Measurements from ENCODE around the gene TNFSF9.
"Not testable (repeated sequence)": the region's sequence is repeated elsewhere in the genome, so short reads cannot be mapped to it uniquely, and the experiment has no call there.

TNFSF9 gene

DNA sequence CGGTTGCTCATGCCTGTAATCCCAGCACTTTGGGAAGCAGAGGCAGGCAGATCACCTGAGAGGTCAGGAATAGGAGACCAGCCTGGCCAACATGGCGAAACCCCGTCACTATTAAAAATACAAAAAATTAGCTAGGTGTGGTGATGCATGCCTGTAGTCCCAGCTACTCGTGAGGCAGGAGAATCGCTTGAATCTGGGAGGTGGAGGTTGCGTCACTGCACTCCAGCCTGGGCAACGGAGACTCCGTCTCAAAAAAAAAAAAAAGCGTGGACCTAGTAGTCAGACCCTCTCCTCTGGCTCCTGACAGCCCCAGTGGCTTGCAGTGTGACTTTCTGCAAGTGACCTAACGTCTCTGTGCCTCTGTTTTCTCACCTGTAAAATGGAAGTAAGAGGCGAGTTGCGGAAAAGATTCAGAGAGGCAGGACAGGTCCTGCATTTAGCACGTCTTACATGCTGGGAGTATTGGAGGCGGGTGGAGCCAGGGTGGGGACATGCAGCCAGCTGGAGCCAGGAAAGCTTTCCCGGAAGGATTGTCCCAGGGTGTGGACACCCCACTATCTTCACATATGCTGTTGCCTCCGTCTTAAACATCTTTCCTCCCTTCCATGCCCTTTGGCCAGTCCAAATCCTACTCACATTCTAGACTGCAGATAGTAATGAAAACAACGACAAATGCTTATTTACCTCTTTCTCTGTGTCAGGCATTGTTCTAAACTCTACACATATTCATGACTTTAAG lies 31.6 kb upstream of the TNFSF9 start:
- H3K4me3 ChIP-seq (ENCODE audit: low read length) = no peak overlapping the region
- TF ChIP-seq ZNF274 (IDR thresholded peaks at IDR 0.05; ENCODE audit: low read depth, low read length) = no peak

DNA sequence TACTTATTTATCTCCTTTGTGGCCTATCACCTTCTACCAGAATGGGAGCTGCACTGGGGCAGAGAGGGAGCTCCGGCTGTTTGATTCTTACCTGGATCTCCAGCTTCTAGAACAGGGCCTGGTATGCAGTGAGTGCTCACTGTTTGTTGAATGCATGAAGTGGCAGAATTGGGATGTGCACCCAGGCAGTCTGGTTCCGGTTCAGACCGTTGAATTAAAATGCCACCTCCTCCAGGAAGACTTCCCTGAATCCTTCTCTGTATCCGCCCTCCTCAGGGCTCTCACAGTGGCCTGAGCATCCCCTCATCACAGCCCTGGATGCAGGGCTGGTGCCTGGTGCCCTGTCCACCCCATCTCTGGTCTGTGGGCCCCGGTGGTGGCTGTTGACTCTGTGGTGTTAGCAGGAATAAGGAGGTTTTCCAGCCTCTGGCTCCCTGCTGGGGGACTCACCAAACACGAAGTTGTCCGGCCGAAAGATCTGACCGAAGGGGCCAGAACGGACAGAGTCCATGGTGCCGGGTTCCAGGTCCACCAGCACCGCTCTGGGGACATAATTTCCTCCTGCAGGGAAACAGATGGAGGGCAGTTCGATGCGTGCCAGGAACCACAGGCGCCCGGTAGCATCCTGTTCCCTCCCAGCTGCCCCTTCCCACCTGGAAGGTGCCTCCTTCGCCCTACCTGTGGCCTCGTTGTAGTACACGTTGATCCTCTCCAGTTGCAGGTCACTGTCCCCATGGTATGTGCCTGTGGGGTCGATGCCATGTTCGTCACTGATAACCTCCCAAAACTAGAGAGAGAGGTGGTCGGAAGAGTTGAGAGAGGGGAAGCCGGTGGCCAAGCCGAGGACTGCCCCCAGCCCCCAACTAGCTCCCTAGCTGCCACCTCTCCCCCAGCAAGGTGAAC lies 29.7 kb upstream of the TNFSF9 start:
- H3K4me3 ChIP-seq (ENCODE audit: low read length) = no peak overlapping the region
- TF ChIP-seq ZNF274 (IDR thresholded peaks at IDR 0.05; ENCODE audit: low read depth, low read length) = no peak

DNA sequence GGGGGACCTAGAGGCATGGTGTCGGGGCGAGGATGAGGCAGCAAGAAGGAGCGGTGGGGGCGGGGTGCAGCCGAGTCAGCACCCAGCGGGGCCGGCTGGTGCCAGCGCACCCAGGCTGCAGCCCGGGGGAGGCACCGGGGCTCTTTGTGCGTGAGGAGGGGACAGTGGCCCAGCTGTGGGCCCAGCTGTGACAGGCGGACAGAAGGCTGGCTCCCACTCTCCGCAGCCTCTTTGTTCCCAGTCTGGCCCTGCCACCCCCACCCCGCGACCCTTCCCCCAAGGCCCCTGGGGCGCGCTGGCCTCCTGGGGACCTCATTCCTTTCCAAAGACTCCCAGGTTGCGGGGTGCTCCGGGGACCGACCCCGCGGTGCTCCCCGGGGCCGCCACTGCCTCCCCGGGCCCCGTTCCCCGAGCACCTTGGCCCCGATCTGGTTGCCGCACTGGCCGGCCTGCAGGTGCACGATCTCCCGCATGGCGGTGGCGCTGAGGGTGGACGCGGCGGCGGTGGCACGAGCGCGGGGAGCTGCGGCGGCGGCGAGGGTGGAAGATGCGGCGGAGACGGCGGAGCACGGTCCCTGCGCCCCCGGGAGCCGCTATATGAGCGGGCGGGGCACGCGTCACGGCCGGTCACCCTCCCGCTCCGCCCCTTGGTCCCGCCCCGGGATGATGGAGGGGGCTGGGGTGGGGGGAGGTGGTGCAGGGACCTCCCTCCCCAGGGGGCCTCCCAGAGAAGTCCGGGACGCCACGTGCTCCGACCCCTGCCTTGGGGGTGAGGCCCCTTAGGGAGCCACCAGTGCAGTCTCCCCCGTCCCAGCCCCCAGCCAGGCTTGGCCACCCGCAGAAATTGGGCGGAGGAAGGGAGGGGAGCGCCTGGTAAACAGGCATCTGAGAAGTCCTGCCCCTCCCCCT lies 28.8 kb upstream of the TNFSF9 start, which contains the start of gene TUBB4A:
Gene TUBB4A (minus strand): TSS at position 570 of the 909 bp plus-strand sequence. CDS start 97 bp downstream, at position 473.
- H3K4me3 ChIP-seq (ENCODE audit: low read length) = peak within 1 kb of the TSS; percentile 51; the same call in 1 of the 2 replicates
- no peak for TF ChIP-seq ZNF274 (IDR thresholded peaks at IDR 0.05; ENCODE audit: low read depth, low read length)

DNA sequence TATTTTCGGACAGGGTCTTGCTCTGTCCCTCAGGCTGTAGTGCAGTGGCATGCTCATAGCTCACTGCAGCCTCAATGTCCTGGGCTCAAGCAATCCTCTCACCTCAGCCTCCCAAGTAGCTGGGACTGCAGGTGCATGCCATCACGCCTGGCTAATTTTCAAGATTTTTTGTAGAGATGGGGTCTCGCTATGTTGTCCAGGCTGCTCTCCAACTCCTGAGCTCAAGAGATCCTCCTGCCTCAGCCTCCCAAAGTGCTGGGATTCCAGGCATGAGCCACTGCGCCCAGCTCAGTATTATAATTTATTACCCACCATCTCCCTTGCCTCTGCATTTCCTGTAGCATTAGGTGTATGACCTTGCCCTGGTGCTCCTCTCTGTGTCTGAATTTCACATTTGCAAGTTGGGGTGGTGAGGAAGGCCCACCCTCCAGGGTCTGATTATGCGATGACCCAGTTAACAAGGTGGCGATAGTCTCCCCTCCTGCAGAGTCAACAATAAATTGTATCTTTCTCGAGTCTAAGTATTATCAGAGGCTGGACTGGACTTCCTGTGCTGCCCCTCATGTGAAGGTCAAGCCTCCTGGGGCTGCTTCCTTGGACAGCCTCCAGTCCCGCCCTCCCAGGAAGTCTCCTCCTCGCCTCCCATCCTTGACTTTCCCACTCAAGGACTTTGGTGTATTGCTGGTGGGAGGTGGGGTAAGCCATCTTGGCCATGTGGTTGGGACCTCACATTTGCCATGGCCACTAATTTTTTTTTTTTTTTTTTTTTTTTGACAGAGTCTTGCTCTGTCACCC lies 27.2 kb upstream of the TNFSF9 start:
- H3K4me3 ChIP-seq (ENCODE audit: low read length) = no peak overlapping the region
- TF ChIP-seq ZNF274 (IDR thresholded peaks at IDR 0.05; ENCODE audit: low read depth, low read length) = no peak

DNA sequence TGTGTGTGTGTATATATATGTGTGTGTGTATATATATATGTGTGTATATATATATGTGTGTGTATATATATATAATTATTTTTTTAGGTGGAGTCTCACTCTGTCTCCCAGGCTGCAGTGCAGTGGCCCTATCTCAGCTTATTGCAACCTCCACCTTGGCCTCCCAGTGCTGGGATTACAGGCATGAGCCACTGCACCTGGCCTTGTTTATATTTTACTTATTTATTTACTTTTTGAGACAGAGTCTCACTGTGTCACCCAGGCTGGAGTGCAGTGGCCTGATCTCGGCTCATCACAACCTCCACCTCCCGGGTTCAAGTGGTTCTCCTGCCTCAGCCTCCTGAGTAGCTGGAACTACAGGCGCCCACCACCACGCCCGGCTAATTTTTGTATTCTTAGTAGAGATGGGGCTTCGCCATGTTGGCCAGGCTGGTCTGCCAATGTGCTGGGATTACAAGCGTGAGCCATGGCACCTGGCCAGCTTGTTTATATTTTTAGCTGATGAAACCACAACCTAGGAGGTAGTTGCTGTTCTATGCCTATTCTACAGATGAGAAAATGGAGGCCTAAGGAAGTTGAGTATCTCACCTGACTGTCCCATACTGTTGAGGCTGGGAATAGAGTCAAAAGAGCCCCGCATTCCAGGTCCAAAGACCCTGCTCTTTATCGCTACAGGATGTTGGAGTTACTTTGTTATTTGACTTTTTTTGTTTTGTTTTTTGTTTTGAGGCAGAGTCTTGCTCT lies 22.6 kb upstream of the TNFSF9 start:
- not testable (repeated sequence) for H3K4me3 ChIP-seq (ENCODE audit: low read length)

DNA sequence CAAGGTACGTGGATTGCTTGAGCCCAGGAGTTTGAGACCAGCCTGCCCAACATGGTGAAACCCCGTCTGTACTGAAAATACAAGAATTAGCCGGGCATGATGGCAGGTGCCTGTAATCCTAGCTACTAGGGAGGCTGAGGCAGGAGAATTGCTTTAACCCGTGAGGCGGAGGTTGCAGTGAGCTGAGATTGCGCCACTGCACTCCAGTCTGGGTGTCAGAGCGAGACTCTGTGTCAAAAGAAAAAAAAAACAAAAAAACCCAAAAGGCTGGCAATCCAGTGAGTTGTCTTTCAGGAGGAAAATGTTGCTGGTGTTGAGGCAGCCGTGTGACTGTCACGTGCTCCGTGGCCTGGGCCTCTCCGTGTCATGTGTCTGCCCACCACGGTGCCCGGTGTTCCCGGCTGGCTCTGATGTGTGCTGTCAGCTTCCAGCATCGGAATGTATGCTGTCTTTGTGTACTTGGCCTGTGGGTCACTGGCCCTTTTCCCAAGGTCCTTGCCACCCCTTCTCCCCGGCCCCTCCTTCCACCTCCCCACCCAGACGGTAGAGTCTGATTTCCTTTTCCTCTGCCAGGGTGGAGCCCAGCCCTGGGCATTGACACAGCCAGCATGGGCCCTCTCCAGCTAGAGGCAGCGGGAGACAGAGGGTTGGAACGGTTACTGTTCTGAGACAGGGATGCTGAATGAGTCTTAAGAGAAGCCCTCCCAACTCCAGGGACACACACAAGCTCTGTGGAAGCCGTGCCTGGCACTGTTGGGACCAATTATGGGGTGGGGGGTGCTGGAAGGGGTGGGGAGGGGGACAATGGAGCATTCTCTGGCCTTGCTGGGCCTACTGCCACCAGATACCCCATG lies 21.5 kb upstream of the TNFSF9 start:
- H3K4me3 ChIP-seq (ENCODE audit: low read length) = no peak overlapping the region
- no peak for TF ChIP-seq ZNF274 (IDR thresholded peaks at IDR 0.05; ENCODE audit: low read depth, low read length)

DNA sequence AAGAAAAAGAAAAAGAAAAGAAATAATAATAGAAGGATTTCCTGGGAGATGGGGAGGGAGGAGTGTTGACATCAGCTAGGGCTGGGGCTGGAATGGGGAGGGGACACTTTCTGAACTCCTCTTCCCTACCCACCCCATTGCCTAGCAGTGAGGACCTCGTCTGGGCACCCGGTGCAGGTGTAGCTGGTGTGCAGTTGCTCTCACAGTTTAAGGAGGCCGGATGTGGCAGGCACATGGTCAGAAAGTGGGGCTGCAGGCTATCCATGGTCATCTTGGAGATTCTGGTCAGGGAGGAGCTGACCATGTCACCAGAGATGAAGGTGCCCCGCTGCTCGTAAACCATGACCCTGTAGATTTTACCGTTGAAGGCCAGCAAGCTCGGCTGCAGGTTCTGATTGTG lies 20.2 kb upstream of the TNFSF9 start:
- TF ChIP-seq ZNF274 (IDR thresholded peaks at IDR 0.05; ENCODE audit: low read depth, low read length) = no peak
- H3K4me3 ChIP-seq (ENCODE audit: low read length) = no peak overlapping the region

DNA sequence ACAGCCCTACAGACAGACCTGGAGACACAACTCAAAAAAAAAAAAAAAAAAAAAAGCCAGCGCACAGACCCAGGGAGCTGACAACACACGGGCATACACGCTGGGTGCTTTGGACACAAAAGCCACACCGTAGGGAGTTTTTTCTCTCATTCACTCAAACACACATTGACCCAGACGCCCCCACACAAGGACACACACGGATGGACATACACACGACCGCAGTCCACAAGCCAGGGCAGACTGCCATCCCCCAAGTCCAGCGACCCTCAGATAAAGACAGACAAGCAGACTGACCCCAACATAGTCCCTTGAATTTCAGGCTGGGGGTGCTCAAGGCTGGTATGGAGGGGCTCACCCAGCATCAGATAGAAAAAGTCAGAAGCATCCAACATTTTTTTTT lies 16.7 kb upstream of the TNFSF9 start:
- no peak for TF ChIP-seq ZNF274 (IDR thresholded peaks at IDR 0.05; ENCODE audit: low read depth, low read length)
- H3K4me3 ChIP-seq (ENCODE audit: low read length) = no peak overlapping the region

DNA sequence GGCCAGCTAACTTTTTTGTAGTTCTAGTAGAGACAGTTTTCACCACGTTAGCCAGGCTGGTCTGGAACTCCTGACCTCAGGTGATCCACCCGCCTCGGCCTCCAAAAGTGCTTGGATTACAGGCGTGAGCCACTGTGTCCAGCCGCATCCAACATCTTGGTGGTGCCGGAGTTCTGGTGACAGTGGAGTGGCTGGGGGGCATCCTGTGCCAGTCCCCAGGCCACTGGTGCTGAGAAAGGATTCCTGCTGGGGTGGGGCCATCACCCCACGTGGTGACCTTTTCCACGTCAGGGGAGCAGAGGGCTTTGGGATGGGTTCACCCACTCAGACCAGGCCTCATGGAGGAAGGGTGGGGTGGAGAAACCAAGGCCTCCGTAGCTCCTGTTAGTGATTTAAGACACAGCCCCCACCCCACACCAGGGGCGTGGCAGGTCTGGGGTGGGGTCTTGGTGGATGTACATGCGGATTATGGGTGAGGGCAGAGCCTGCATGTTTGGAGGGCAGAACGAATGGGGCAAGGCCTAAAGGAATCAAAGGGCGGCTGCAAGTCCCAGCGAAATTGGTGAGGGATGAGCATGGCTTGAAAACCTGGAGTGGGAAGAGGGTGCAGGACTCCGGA lies 15.8 kb upstream of the TNFSF9 start:
- no peak for TF ChIP-seq ZNF274 (IDR thresholded peaks at IDR 0.05; ENCODE audit: low read depth, low read length)
- no peak overlapping the region for H3K4me3 ChIP-seq (ENCODE audit: low read length)

DNA sequence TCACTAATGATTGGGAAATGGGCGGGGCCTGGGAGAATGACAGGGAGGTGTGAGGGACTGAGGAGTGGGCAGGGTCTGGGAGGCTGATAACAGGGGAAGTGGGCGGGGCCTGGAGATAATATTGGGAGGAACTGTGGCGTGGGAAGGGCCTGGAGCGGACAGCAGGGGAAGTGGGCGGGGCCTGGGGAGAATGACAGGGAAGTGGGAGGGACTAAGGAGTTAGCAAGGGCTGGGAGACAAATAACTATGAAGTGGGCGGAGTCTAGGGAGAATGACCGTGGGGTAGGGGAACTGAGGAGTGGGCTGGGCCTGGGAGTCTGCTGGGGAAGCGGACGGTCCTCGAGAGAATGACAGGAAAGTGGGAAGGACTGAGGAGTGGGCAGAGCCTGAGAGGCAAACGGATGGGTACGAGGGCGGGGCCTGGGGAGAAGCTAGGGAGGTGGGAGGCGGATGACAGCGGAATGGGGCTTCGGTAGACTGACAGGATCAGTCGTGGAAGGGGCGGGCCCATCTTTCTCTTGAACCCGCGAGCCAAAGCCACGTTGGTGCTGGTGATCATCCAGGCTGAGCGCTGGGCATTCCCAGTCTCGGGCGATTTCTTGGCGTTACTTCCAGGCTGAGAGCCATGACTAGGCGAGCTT lies 14.7 kb upstream of the TNFSF9 start:
- no peak for TF ChIP-seq ZNF274 (IDR thresholded peaks at IDR 0.05; ENCODE audit: low read depth, low read length)
- peak overlapping the region; percentile 67 for H3K4me3 ChIP-seq (ENCODE audit: low read length)
